ENCODE results near the gene TMEM270.

- no peak for TF ChIP-seq CTCF (IDR thresholded peaks at IDR 0.05)
- TF ChIP-seq POLR2A (IDR thresholded peaks at IDR 0.05) = no peak
Observed at GRCh38 chr7:73887762-73888161, 26.8 kb downstream of the TMEM270 start.
